Measurements from ENCODE around the gene NRIP1.

- no peak for TF ChIP-seq CTCF (IDR thresholded peaks at IDR 0.05)
- no peak for TF ChIP-seq POLR2AphosphoS5 (IDR thresholded peaks at IDR 0.05)
- TF ChIP-seq EP300 (IDR thresholded peaks at IDR 0.05; ENCODE audit: low read depth) = no peak
- no peak for TF ChIP-seq POLR2A (IDR thresholded peaks at IDR 0.05)
Measured at GRCh38 chr21:15063814-15064575, 805 bp downstream of the NRIP1 start.

Measured in transverse colon (tissue), 4 donors.